Activated T-cell treated with anti-CD3 and anti-CD28 coated beads for 4 hours (primary cell): ENCODE data around the gene HJURP.

Source experiments
- DNase-seq: peaks from one replicate; pipeline ENCODE4 v3.0.0-alpha.2; 2020

Gene HJURP

DNA sequence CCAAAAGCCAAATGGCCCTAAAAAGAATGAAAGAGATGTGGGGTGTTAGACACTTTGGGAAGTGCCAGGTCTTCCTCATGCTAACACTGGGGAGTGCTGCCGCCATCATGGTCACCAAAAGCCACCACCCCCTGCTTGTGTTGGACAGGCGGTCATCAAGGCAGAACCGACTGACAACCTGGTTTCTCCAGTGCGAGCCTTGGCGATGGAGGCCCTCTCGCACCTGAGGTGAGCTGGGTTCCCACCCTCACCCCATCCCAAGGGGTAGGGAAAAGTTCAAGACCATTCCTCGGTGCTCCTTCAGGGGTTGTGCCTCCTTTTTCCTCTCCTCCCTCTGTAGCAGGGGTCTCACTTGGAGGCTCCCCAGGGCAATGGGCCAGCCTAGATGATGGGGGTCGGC lies 42.6 kb downstream of the HJURP start:
- no peak for DNase-seq

- DNase-seq = no peak
These were observed 43.2 kb downstream of the HJURP start for GRCh38 chr2:233811087-233811486.

DNA sequence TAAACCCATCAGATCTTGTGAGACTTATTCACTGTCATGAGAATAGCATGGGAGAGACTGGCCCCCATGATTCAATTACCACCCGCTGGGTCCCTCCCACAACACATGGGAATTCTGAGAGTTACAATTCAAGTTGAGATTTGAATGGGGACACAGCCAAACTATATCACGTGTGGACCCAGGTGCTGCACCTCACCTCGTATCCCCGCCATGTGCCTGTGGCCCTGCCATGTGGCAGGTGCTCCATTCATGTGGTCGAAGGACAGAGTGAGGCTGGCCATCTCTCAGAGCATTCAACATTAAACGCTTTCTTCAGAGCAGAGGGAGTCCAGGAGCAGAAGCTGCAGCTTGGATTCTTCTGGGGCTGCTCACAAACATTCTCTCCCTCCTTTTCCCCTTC lies 44.0 kb downstream of the HJURP start:
- no peak for DNase-seq

DNA sequence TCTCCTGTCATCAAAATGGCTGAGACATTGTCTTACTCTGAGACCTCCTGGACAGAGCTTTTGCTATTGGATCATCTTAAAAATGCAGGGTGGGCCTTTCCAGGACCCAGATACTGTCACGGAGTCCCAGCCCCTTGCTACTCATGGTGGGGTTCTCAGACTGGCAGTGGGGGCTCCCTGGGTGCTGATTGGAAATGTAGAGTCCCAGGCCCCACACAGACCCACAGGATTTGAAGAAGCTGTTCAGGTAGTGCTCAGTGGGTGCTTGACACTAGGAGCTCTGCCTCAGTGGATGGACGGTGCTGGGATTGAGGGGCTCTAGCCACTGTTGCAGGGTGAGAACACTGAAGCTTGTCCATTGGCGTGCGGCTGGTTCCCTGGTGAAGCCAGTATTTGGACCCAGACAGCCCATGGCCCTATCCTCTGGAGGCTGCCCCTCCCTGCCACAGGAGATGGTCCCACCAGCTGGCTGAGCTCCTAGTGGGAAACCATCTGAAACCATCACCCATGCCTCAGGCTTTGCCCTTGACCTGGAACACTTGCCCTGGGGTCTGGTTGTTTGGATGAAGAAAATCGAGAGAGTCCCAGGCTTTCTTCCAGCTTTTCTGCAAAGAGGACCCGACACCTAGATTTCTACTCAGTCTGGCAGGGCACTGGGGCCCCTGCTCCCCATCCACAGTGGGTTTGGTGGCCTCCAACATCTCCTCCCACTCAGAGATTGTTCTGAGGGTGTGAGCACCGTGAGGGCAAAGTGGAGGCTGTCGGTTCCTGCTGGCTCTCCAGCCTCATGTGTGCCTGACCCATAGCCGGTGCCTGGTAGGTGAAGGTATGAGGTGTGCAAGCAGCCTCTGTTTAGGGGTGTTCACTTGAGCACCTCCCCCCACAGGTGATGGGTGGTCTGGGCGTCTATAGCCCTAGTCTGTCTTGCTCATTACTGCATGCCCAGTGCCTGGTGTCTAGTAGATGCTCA lies 46.1 kb downstream of the HJURP start:
- no peak for DNase-seq

DNA sequence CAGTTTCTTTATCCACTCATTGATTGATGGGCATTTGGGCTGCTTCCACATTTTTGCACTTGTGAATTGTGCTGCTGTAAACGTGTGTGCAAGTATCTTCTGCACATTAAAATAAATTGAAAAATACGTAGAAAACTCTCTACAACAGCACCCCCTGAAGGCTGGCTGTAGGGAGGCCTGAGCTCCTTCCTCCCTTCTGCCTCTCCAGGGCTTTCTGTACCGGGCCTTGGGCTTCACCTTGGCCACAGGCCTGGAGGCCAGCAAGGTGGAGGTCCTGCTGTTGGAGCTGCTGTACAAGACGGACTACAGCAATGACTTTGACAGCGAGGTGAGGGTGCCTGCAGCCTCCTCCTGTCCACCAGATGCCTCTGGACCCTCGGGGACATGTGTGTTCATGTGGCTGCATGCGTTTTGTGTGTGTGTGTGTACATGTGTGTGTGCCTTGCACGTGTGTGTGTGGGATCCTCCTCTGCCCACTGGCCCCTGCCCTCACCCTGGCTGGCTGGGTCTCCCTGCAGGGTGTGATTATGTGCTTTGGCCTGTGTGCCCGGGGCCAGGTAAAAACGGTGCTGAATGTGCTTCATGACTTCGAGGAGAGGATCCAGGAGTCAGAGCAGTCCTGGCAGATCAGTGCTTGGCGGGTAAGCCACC lies 47.0 kb downstream of the HJURP start:
- DNase-seq = no peak

DNA sequence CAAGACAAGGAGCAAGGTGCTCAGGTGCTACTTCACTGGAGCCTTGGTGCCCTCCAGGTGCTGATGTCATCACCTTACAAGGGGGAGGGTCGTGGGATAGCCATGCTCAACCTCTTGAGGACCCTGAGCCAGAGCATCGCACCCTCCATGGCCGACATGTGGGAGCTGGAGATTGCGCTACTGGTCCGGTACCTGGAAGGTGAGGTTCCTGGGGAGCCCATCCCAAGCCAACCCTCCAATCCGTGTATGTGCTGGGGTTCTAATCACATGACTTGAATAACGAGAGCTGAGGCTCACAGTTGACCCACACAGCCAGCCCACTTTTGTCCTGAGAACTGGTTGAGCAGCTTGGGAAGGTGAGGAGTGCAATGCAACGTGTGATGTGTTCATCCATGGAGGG lies 50.3 kb downstream of the HJURP start:
- DNase-seq = no peak

- no peak for DNase-seq
These were observed 50.9 kb downstream of the HJURP start for GRCh38 chr2:233803292-233803911.

- DNase-seq = no peak
These were observed 52.1 kb downstream of the HJURP start for GRCh38 chr2:233802132-233802815.

DNA sequence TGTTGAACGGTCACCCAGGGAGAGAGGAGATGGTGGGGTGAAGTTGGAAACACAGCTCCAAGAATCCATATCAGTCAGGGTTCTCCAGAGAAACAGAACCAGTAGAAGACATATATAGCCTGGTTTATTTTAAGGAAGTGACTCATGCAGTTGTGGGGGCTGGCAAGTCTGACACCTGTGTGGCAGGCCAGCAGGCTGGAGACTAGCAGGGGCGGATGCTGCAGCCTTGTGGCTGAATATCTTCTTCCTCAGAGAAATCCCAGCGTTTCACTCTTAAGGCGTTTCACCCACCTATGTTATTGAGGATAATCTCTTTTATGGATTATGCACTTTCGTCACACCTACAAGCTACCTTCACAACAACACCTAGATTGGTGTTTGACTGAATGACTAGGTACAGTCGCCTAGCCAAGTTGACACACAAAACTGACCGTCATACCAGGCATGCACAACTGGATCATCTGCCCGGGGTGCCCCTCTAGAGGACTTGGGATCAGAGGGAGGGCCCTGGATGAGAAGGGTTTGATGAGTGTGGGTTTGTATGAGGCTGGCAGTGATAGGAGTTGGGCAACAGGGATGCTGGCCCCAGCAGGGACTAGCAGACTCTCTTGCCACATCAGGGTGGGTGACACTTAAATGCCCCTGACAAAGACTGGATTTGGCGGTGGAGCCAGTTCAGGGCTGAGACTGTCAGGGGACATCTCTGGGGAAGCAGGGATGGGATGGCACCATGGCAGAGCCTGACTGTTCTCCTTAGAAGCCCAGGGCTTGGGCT lies 52.8 kb downstream of the HJURP start:
- DNase-seq = no peak

- no peak for DNase-seq
These were observed 54.1 kb downstream of the HJURP start for GRCh38 chr2:233800208-233800607.

DNA sequence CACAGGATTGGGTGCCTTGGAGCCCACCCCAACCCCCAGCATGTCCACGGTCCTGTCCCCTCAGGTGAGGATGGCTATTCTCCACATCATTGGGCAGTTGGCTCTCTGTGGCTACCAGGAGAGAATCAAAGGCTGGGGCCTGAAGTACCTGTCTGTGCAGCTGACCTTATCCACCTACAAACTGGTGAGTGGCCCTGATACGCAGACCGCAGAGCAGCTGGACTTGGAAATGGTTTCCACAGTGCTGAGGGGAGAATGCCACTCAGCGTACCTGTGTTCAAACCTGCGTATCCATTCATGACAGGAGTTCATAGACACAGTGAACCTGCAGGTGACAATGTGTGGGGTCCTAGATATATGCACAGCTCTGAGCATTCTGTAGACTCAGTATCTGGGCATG lies 54.6 kb downstream of the HJURP start:
- DNase-seq = no peak

DNA sequence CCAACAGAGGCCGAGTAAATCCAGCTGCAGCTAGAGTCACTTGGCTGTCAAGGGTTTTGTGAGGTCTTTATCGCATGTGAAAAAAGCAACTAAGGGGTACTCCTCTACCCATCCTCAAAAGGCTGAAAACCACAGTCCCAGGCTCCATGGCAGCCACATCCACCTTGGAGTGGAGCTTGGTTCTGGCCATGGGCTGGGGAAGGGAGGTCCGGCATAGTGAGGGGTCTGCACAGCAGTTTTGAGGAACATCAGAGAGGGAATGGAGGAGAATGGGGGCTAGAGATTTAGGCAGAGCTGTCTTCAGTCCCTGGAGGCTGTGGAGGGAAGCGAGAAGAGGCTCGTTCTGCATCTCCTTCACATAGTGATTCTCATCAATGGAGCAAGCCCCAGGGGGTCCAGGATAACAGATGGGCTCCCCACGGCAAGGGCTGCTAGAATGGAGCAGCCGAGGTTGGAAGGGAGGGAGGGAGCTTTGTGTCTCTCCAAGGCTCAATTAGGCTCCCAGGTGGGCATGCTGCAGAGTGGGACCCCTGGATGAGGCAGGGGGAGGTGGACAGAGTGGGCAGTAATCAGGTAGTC lies 55.2 kb downstream of the HJURP start:
- no peak for DNase-seq

DNA sequence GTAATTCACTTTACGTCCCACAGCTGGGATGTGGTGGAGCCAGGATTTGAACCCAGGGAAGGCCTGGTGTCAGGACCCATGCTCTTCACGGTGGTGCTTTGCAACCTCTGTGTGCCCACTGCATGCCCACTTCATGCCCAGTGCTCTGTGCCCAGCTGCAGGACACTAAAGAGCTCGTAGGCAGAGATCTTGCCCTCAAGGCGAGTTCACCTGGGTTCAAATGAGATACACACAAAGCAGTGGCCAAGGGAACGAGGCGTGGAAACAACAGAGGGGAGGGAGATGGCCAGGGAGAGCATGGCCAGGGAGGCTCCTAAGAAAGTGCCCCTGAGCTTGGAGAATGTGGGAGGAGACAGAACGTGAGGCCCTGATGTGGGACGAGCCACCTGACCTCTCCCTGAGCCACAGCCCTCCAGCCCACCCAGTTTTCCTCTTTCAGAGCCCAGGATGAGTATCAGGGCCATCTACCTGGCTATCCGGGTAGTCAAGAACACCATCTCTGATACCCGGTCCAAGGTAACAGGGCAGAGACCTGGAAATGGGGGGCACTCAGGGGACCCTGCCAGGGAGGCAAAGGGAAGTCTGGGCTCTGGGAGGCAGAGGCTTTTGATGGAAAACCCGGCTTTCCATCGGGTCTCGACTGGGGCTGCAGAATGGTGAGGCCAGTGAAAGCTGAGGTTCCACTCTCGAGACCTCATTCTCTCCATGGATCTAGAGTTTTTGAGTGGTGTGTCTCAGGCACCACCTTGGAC lies 55.8 kb downstream of the HJURP start:
- DNase-seq = no peak

DNA sequence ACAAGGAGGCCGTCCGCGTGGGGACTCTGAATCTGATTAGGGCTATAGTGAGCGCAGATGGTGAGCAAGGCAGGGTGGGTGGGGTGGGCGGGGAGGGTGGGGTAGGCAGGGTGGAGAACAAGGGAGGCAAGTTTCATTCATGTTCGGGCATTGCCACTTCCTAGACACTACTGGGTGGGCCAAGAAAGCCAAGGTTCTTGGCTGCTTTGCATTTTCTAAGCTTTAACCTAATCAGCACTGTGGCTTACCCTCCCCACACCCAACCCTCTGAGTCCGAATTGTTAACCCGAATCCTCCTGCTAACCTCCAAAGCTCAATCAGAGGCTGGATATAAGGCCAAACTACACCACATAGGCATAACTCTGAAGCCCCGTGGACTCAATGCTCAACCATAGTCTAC lies 58.1 kb downstream of the HJURP start:
- no peak for DNase-seq

DNA sequence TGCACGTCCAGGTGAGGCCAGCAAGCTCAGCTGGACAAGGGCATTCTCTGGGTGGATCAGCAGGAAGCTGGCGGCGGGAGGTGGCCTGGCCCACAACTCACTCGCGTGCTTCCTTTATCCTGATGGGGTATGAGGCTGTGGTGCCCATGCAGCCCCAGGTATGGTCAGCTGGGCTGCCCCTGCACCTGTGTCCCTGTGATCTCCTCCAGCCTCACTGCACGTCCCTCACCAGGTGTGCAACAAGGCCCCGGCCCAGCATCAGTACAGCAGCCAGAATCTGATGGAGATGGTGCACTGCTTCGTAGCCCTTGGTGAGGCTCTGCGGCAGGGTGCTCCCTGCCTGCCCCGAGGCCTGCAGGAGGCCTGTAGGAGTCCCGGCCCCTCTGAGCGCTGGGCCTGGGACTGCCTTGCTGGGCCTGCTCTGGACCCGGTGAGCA lies 58.6 kb downstream of the HJURP start:
- no peak for DNase-seq

- DNase-seq = no peak
These were observed 60.1 kb downstream of the HJURP start for GRCh38 chr2:233794128-233794658.

GRCh38 chr2:233793465-233794127 lies 60.7 kb downstream of the HJURP start:
- no peak for DNase-seq

- no peak for DNase-seq
These were observed 61.6 kb downstream of the HJURP start for GRCh38 chr2:233792720-233793119.

GRCh38 chr2:233791883-233792329 lies 62.4 kb downstream of the HJURP start:
- no peak for DNase-seq
